Epithelial cell of prostate (primary cell): ENCODE data around the gene SLC44A5.
"Not testable (repeated sequence)": the region's sequence is repeated elsewhere in the genome, so short reads cannot be mapped to it uniquely, and the experiment has no call there.

Experiments
- DNase-seq: peaks from one replicate; pipeline ENCODE4 v3.0.0-alpha.2; 2011; ENCODE audit warnings: low read depth, low spot score
- H3K27ac ChIP-seq: fragments of 450-650 bp; 2 replicates; pipeline ENCODE4 v1.5.1; 2017; ENCODE audit warnings: mild to moderate bottlenecking

The SLC44A5 gene

DNA sequence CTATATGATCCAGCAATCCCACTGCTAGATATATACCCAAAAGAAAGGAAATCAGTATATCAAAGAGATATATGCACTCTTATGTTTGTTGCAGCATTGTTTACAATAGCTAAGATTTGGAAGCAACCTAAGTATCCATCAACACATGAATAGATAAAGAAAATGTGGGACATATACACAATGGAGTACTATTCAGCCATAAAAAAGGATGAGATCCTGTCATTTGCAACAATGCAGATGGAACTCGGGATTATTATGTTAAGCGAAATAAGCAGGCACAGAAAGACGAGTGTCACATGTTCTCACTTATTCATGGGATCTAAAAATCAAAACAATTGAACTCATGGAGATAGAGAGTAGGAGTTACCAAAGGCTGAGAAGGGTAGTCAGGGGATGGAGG, 17.5 kb downstream of the SLC44A5 start:
- not testable (repeated sequence) for H3K27ac ChIP-seq, DNase-seq

- DNase-seq = no peak
Measured at GRCh38 chr1:75589637-75590036, 21.3 kb downstream of the SLC44A5 start.

DNA sequence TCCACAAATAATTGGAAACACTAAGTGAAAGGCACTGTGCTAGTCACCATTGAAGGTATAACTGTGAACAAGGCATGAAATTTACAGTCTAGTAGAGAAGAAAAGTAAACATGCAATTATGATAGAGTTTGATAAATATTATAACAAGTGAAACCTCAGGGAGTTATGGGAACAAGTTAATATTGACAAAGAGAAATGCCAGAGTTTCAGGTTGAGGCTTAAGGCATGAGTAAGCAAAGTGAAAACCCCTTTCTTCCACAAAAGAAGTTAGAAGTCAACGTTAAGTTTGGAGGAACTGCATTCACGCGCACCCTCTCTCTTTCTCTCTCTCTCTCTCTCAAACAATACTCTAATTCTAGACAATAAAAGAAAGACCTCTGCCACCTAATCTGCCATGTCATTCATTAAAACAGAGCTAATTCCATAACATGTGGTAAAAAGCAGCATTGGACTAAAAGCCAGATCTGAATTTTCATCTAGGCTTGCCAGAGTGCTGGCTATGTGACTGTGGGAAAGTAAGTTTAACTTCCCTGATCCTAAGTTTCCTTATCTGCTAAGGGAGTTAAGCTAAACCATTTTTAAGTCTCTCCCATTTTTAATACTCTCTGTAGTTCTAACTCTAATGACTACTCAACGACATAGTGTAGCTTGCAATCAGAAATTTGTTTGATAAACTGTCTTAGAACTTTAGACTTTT, 22.0 kb downstream of the SLC44A5 start:
- no peak for DNase-seq
- H3K27ac ChIP-seq = no peak overlapping the region

More at GRCh38 chr1:75589637-75590036, 21.3 kb downstream of the SLC44A5 start:
- no peak overlapping the region for H3K27ac ChIP-seq

DNA sequence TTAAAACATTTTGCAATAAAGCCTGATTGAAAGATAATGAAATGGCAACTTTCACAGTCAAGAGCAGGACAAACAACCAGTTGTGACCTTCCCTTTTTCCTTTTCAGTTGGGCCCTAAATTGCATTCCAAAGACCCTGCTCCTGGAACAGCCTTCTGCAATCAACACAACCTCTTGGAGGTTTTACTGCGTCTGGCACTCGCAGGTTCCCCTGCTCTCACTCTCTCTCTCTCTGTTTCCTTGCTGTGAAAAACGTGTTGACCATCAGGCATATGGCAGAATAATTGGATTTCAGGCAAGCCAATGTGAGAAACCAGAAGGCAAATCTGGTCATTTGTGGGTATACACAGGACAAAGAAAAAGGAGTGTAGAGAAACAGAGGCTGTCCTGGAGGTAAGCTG, 23.2 kb downstream of the SLC44A5 start:
- H3K27ac ChIP-seq = no peak overlapping the region
- DNase-seq = no peak

GRCh38 chr1:75583282-75583681, 27.6 kb downstream of the SLC44A5 start:
- no peak for DNase-seq

GRCh38 chr1:75582725-75583261, 28.1 kb downstream of the SLC44A5 start:
- H3K27ac ChIP-seq = no peak overlapping the region
- no peak for DNase-seq

More at GRCh38 chr1:75583282-75583681, 27.6 kb downstream of the SLC44A5 start:
- H3K27ac ChIP-seq = no peak overlapping the region

GRCh38 chr1:75579046-75579445, 31.9 kb downstream of the SLC44A5 start:
- DNase-seq = no peak
- H3K27ac ChIP-seq = no peak overlapping the region

DNA sequence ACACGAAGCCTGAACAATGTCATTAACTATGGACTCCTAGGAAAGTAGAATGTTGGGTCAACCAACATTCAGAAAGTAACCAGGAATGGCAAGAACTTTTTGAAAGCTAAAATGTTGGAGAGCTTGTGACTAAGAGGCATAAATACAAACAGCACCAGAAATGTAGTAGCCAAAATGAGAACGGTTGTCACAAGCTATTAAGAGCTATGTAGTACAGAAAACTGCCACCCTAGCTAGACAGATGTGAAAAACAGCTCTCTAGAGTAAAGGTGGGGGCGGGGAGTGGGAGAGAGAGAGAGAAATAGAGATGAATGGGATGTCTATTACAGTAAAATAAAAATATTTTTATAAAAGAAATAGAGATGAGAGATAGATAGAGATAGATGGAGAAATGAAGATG, 35.1 kb downstream of the SLC44A5 start:
- DNase-seq = no peak
- no peak overlapping the region for H3K27ac ChIP-seq

- no peak overlapping the region for H3K27ac ChIP-seq
Measured at GRCh38 chr1:75567191-75567590, 43.7 kb downstream of the SLC44A5 start.

GRCh38 chr1:75559800-75560199, 51.1 kb downstream of the SLC44A5 start:
- H3K27ac ChIP-seq = no peak overlapping the region
- DNase-seq = no peak

More at GRCh38 chr1:75567191-75567590, 43.7 kb downstream of the SLC44A5 start:
- no peak for DNase-seq

- H3K27ac ChIP-seq = no peak overlapping the region
- no peak for DNase-seq
Measured at GRCh38 chr1:75559136-75559535, 51.8 kb downstream of the SLC44A5 start.

- DNase-seq = no peak
- no peak overlapping the region for H3K27ac ChIP-seq
Measured at GRCh38 chr1:75554870-75555269, 56.0 kb downstream of the SLC44A5 start.

GRCh38 chr1:75554181-75554580, 56.7 kb downstream of the SLC44A5 start:
- no peak overlapping the region for H3K27ac ChIP-seq
- no peak for DNase-seq

DNA sequence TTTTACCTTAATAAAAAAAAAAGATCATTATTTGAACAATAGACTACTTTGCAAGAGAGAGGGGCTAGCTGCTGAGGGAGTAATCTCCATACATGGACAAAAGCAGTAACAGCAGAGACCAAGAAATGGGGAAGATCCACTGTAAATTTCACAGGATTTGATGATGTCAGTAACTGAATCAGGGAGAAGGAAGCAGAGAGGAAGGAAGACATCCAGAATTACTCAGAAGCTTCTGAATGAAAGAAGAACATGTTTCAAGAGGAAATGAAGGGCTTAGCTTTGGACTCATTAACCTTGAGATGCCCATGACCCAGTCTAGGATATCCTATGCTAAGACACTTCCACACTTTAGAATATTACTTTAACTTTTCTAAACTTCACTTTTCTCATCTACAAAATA, 60.4 kb downstream of the SLC44A5 start:
- H3K27ac ChIP-seq = no peak overlapping the region
- DNase-seq = no peak

GRCh38 chr1:75548721-75549480, 62.0 kb downstream of the SLC44A5 start:
- no peak overlapping the region for H3K27ac ChIP-seq
- DNase-seq = no peak

DNA sequence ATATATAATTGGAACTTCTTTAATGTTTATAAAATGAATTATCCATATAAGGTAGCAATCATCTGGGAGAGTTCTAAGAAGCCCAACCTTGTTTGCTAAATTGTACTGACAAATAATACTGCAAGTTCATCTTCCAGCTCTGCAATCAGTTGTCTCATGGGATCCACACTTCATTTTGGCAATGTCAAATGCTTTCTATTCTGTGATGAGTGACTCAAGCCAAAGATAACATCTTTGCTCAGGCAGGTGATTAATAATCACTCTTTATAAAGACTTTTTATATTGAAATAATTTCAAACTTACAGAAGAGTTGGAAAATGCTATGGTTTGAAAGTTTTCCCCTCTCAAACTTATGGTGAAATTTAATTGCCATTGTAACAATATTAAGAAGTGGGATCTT, 67.2 kb downstream of the SLC44A5 start:
- H3K27ac ChIP-seq = no peak overlapping the region
- no peak for DNase-seq

- DNase-seq = no peak
- H3K27ac ChIP-seq = no peak overlapping the region
Measured at GRCh38 chr1:75542818-75543570, 67.9 kb downstream of the SLC44A5 start.

GRCh38 chr1:75539230-75540116, 71.4 kb downstream of the SLC44A5 start:
- H3K27ac ChIP-seq = no peak overlapping the region
- peak; percentile 0 for DNase-seq

DNA sequence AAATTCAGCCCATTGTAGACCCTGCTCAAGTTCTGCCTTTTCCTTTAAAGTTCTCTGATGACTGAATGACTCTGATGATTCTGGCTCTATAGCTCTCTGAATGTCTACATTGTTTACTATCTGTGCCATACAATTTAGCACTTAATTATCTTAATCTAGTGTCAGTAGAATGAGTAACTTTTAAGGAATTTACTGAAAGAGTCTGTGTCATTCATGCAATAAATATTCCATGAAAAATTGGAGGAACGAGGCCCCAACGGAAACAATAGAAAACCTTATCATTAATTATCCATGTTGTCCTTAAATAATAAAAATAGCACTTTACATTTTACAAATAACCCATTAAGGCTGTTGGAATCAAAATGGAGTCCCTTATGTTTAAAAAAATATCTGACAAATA, 77.8 kb downstream of the SLC44A5 start:
- no peak overlapping the region for H3K27ac ChIP-seq
- DNase-seq = no peak

DNA sequence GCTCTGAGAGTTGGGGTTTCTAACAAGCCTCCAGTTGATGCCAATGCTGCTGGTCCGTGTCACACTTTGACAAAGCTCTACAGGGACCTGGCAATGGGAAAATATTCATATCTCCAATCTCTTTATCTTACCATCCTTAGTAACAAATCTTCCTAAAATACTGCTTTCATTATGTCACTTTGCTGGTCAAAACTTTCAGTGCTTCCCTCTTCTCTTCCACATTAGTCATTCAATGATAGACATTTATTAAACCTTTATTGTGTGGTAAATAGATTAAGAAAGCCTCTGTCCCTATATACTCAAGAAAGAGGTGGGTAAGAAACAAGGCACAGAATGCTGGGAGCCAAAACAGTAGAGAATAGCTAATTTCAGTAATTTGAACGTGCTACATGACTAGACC, 79.3 kb downstream of the SLC44A5 start:
- DNase-seq = no peak
- no peak overlapping the region for H3K27ac ChIP-seq
